Liver (tissue), 9 donors: ENCODE results near the gene FOXO1. TPM values are rescaled to one million over a fixed set of nuclear protein-coding genes. Genes with fewer than 3 reads are reported as not detected.

Experiments
- DNase-seq: peaks from one replicate; pipeline ENCODE4 v3.0.0-alpha.2; 2017; ENCODE audit warnings: low spot score
- H3K27ac ChIP-seq, 2 donors: one replicate each; pipeline ENCODE4 v1.7.0; 2013; ENCODE audit warnings: inconsistent platforms in 2 of 2, low read length in 2 of 2, control low read depth in 1 of 2, low read depth in 1 of 2, mild to moderate bottlenecking in 1 of 2
- H3K27me3 ChIP-seq, 4 donors: one replicate each; pipeline versions ENCODE4 v1.6.1 to v1.7.0; 2013; ENCODE audit warnings: low read length in 3 of 4, inconsistent platforms in 1 of 4, mild to moderate bottlenecking in 1 of 4, moderate library complexity in 1 of 4; ENCODE audit not compliant: control insufficient read depth in 4 of 4, insufficient read depth in 4 of 4
- H3K36me3 ChIP-seq, 4 donors: one replicate each; pipeline versions ENCODE4 v1.6.1 to v1.7.0; 2013; ENCODE audit warnings: low read length in 3 of 4, mild to moderate bottlenecking in 3 of 4, low read depth in 1 of 4, moderate library complexity in 1 of 4; ENCODE audit not compliant: control insufficient read depth in 4 of 4, insufficient read depth in 3 of 4
- H3K4me1 ChIP-seq, 4 donors: one replicate each; pipeline versions ENCODE4 v1.6.1 to v1.7.0; 2013; ENCODE audit warnings: low read length in 3 of 4, mild to moderate bottlenecking in 3 of 4, moderate library complexity in 1 of 4; ENCODE audit not compliant: control insufficient read depth in 4 of 4, insufficient read depth in 4 of 4
- H3K4me3 ChIP-seq, 3 donors: one replicate each; pipeline versions ENCODE4 v1.6.1 to v1.7.0; 2013; ENCODE audit warnings: low read length in 3 of 3, control low read depth in 1 of 3, low read depth in 1 of 3, mild to moderate bottlenecking in 1 of 3
- H3K9ac ChIP-seq, 2 donors: one replicate each; pipeline ENCODE4 v1.7.0; 2013; ENCODE audit warnings: low read length in 2 of 2, mild to moderate bottlenecking in 2 of 2, moderate library complexity in 2 of 2, control low read depth in 1 of 2, low read depth in 1 of 2
- H3K9me3 ChIP-seq, 4 donors: one replicate each; pipeline versions ENCODE4 v1.6.1 to v1.7.0; 2013; ENCODE audit warnings: low read length in 3 of 4; ENCODE audit not compliant: control insufficient read depth in 4 of 4
- EGR1 ChIP-seq, 2 donors: IDR thresholded peaks; 2 replicates each; pipeline ENCODE4 v1.6.1; 2016 to 2018; ENCODE audit warnings: antibody characterized with exemption in 2 of 2, low read depth in 2 of 2
- FOXA1 ChIP-seq: IDR thresholded peaks from 2 replicates; pipeline ENCODE4 v1.6.1; 2016; ENCODE audit warnings: antibody characterized with exemption
- GABPA ChIP-seq, 2 donors: IDR thresholded peaks in 1 of 2; conservative IDR thresholded peaks in 1 of 2; 2 replicates each; pipeline ENCODE4 v1.6.1; 2016; ENCODE audit warnings: antibody characterized with exemption in 2 of 2, mild to moderate bottlenecking in 1 of 2, moderate library complexity in 1 of 2
- HNF4G ChIP-seq: IDR thresholded peaks from 2 replicates; pipeline ENCODE4 v1.6.1; 2016; ENCODE audit warnings: antibody characterized with exemption
- JUND ChIP-seq, 2 donors: IDR thresholded peaks; 2 replicates each; pipeline ENCODE4 v1.6.1; 2016; ENCODE audit warnings: antibody characterized with exemption in 2 of 2
- NR2F2 ChIP-seq: IDR thresholded peaks from 2 replicates; pipeline ENCODE4 v1.6.1; 2016; ENCODE audit warnings: antibody characterized with exemption
- RAD21 ChIP-seq, 2 donors: IDR thresholded peaks; 2 replicates each; pipeline ENCODE4 v1.6.1; 2016; ENCODE audit warnings: antibody characterized with exemption in 2 of 2, mild to moderate bottlenecking in 2 of 2
- RXRA ChIP-seq, 2 donors: IDR thresholded peaks; 2 replicates each; pipeline ENCODE4 v1.6.1; 2017 to 2018; ENCODE audit warnings: antibody characterized with exemption in 2 of 2, mild to moderate bottlenecking in 1 of 2
- SP1 ChIP-seq: IDR thresholded peaks from 2 replicates; pipeline ENCODE4 v1.6.1; 2018; ENCODE audit warnings: antibody characterized with exemption, mild to moderate bottlenecking
- TAF1 ChIP-seq: conservative IDR thresholded peaks from 2 replicates; pipeline ENCODE4 v1.6.1; 2016; ENCODE audit warnings: antibody characterized with exemption, mild to moderate bottlenecking
- YY1 ChIP-seq: IDR thresholded peaks from 2 replicates; pipeline ENCODE4 v1.6.1; 2016; ENCODE audit warnings: antibody characterized with exemption, mild to moderate bottlenecking
- WGBS: extraction: QIAGEN DNeasy Blood & Tissue Kit; methylation state at CpG from one replicate; pipeline ENCODE4 v1.1.7; 2013; 5-methylcytosine and 5-hydroxymethylcytosine counted together
- polyA plus RNA-seq, 2 donors: library from polyadenylated mRNA; stranded (reverse) in 1 of 2; unstranded in 1 of 2; fragments of 200-250 nt in 1 of 2; fragments of >200 nt in 1 of 2; fragmentation: Nextera tagmentation in 1 of 2; extraction: Ambion mirVana in 1 of 2; gene quantifications; one replicate each; pipeline versions ENCODE4 v1.2.1 to v1.2.3, GENCODE V29; 2013 to 2015
- total RNA-seq, 2 donors: library from RNA; depleted of rRNA; stranded (reverse); fragments of >200 nt; gene quantifications; one replicate each; pipeline ENCODE4 v1.2.3, GENCODE V29; 2014
- TF ChIP-seq, protein P1 (sequence below): IDR thresholded peaks from 2 replicates; pipeline ENCODE4 v1.6.1; 2016; ENCODE audit warnings: antibody characterized with exemption
- TF ChIP-seq, protein P2 (sequence below): IDR thresholded peaks from 2 replicates; pipeline ENCODE4 v1.6.1; 2016; ENCODE audit warnings: antibody characterized with exemption, mild to moderate bottlenecking
- TF ChIP-seq, protein P3 (sequence below): IDR thresholded peaks from 2 replicates; pipeline ENCODE4 v1.6.1; 2016; ENCODE audit warnings: antibody characterized with exemption
- donor health status: healthy.
- donor health status: healthy.
- donor health status: healthy.
- donor health status: healthy.
- donor health status: healthy.

FOXO1 gene
- total and polyA plus RNA-seq, 4 donors: 5.4 to 23.6 (median 8.6) TPM

DNA sequence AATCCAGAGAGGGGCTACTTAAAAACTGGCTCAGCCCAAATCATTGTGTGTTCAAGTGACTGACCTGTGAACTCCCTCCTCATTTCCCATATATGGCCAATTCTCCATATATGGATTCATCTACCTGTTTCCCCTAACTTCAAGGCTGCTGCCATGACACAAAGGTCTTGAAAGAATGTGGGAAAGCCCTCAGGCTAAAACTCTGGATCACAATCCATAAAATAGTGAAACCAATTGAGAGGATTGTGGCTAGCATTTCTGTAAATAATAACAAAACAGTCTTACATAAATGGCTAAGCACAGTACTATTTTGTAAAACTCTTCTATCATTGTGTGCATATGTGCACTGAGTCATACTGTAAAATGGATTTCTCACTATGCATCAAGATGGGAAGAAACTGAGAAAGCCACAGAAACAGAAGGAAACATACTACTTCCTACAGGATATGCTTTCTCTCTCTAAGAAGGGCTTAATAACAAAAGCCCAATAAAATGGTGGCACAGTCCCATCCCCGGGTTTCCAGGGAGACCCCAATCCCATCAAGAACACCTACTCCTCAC, 80.5 kb downstream of the FOXO1 start:
- no peak for DNase-seq
- Histone ChIP-seq H3K9me3 (peaks cover 0 to 5% (median 1%) of the 10 kb centered on the region in 4 donors), H3K9ac (no peak overlapping the region), H3K27ac (no peak overlapping the region), H3K27me3 (no peaks in the 10 kb centered on the region), H3K36me3 (no peaks in the 10 kb centered on the region), H3K4me3 (no peak overlapping the region), H3K4me1 (peaks cover 10 to 41% (median 21%) of the 10 kb centered on the region in 4 donors)
- TF ChIP-seq GABPA (IDR thresholded peaks at IDR 0.05 in 1 of 2, conservative IDR thresholded peaks at IDR 0.05 in 1 of 2): no peak
- TF ChIP-seq FOXA1: no peak
- TF ChIP-seq, protein P1, sequence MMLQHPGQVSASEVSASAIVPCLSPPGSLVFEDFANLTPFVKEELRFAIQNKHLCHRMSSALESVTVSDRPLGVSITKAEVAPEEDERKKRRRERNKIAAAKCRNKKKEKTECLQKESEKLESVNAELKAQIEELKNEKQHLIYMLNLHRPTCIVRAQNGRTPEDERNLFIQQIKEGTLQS: no peak
- TF ChIP-seq EGR1 (IDR thresholded peaks at IDR 0.05; ENCODE audit: low read depth in 2 of 2): no peak
- no peak for TF ChIP-seq HNF4G
- TF ChIP-seq SP1: no peak
- TF ChIP-seq RXRA (IDR thresholded peaks at IDR 0.05): no peak
- TF ChIP-seq JUND (IDR thresholded peaks at IDR 0.05): no peak
- TF ChIP-seq RAD21 (IDR thresholded peaks at IDR 0.05): no peak
- 74% methylated on average over 1 of the region's 1 CpG for WGBS

DNA sequence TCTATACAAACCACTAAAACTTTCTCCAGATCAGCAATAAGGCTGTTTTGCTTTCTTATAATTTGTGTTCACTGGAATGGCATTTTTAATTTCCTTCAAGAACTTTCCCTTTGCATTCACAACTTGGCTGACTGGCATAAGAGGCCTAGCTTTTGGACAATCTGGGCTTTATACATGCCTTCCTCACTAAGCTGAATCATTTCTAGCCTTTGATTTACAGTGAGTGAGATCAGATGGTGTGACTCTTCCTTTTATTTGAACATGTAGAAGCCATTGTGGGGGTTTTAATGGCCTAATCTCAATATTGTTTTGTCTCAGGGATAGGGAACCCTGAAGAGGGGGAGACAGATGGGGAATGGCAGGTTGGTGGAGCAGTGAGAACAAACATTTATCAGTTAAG, 82.7 kb downstream of the FOXO1 start:
- no peak overlapping the region for H3K4me3 ChIP-seq
- TF ChIP-seq RXRA (IDR thresholded peaks at IDR 0.05): no peak
- no peak overlapping the region for H3K9ac ChIP-seq
- H3K27ac ChIP-seq: no peak overlapping the region
- H3K36me3 ChIP-seq: no peaks in the 10 kb centered on the region
- DNase-seq: no peak
- peaks cover 11 to 40% (median 18%) of the 10 kb centered on the region in 4 donors for H3K4me1 ChIP-seq
- H3K27me3 ChIP-seq: no peaks in the 10 kb centered on the region
- peaks cover 0 to 5% (median 1%) of the 10 kb centered on the region in 4 donors for H3K9me3 ChIP-seq

DNA sequence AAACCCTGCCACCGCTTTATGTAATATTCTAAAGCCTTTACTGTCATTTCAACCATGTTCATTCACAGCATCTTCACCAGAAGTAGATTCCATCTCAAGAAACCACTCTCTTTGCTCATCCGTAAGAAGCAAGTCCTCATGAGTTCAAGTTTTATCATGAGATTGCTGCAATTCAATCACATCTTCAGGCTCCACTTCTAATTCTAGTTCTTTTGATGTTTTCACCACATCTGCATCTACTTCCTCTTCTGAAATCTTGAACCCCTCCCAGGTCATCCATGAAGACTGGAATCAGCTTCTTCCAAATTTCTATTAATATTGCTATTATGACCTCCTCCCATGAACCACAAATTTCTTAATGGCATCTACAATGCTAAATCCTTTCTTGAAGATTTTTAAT, 83.9 kb downstream of the FOXO1 start:
- H3K36me3 ChIP-seq: no peaks in the 10 kb centered on the region
- WGBS: 95% methylated on average over 2 of the region's 2 CpGs
- H3K9ac ChIP-seq: no peak overlapping the region
- no peak for DNase-seq
- no peaks in the 10 kb centered on the region for H3K27me3 ChIP-seq
- TF ChIP-seq EGR1 (IDR thresholded peaks at IDR 0.05; ENCODE audit: low read depth in 2 of 2) (no peak), TAF1 (no peak), SP1 (no peak), RAD21 (IDR thresholded peaks at IDR 0.05) (no peak), RXRA (IDR thresholded peaks at IDR 0.05) (no peak), NR2F2 (no peak), YY1 (no peak), JUND (IDR thresholded peaks at IDR 0.05) (no peak), GABPA (IDR thresholded peaks at IDR 0.05 in 1 of 2, conservative IDR thresholded peaks at IDR 0.05 in 1 of 2) (no peak)
- TF ChIP-seq, protein P2, sequence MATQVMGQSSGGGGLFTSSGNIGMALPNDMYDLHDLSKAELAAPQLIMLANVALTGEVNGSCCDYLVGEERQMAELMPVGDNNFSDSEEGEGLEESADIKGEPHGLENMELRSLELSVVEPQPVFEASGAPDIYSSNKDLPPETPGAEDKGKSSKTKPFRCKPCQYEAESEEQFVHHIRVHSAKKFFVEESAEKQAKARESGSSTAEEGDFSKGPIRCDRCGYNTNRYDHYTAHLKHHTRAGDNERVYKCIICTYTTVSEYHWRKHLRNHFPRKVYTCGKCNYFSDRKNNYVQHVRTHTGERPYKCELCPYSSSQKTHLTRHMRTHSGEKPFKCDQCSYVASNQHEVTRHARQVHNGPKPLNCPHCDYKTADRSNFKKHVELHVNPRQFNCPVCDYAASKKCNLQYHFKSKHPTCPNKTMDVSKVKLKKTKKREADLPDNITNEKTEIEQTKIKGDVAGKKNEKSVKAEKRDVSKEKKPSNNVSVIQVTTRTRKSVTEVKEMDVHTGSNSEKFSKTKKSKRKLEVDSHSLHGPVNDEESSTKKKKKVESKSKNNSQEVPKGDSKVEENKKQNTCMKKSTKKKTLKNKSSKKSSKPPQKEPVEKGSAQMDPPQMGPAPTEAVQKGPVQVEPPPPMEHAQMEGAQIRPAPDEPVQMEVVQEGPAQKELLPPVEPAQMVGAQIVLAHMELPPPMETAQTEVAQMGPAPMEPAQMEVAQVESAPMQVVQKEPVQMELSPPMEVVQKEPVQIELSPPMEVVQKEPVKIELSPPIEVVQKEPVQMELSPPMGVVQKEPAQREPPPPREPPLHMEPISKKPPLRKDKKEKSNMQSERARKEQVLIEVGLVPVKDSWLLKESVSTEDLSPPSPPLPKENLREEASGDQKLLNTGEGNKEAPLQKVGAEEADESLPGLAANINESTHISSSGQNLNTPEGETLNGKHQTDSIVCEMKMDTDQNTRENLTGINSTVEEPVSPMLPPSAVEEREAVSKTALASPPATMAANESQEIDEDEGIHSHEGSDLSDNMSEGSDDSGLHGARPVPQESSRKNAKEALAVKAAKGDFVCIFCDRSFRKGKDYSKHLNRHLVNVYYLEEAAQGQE: no peak
- TF ChIP-seq, protein P1: no peak
- TF ChIP-seq, protein P3, sequence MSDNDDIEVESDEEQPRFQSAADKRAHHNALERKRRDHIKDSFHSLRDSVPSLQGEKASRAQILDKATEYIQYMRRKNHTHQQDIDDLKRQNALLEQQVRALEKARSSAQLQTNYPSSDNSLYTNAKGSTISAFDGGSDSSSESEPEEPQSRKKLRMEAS: no peak
- no peak overlapping the region for H3K27ac ChIP-seq
- H3K4me1 ChIP-seq: peaks cover 12 to 46% (median 23%) of the 10 kb centered on the region in 4 donors
- H3K4me3 ChIP-seq: no peak overlapping the region
- peaks cover 0 to 5% (median 1%) of the 10 kb centered on the region in 4 donors for H3K9me3 ChIP-seq
